Endothelial cell of umbilical vein (primary cell): ENCODE results near the gene NADK. TPM values are rescaled to one million over a fixed set of nuclear protein-coding genes. Genes with fewer than 3 reads are reported as not detected.

ENCODE experiments used
- BruUV-seq: library from RNA; stranded (reverse); fragments of 400-500 nt; replicated peaks from 2 replicates; lab custom pipeline; 2021; lab: Mats Ljungman, UMichigan
- CTCF ChIA-PET: fragments of 300-600, 350-600 bp; sonication (Branson Sonifier 250); formaldehyde crosslinking; loops from one replicate; lab custom pipeline; 2021; ENCODE audit warnings: antibody characterized with exemption, inconsistent platforms; lab: Charles Lee
- POLR2A ChIA-PET: fragments of 300-600, 350-600 bp; sonication (Branson Sonifier 250); formaldehyde crosslinking; loops from one replicate; lab custom pipeline; 2021; ENCODE audit warnings: antibody characterized with exemption, inconsistent platforms; lab: Charles Lee
- DNase-seq: peaks from one replicate; pipeline ENCODE4 v3.0.0-alpha.2; 2011; ENCODE audit warnings: low read depth, low spot score
- FAIRE-seq: peaks from 2 replicates; lab custom pipeline; 2011; peaks lifted over from hg19 to GRCh38; lab: Jason Lieb, UNC
- H2AFZ ChIP-seq: 2 replicates; pipeline ENCODE4 v1.6.0; 2012; ENCODE audit warnings: low read depth, low read length, control low read depth, inconsistent platforms
- H3K27ac ChIP-seq: 2 replicates; pipeline ENCODE4 v1.5.1; 2011; ENCODE audit warnings: low read depth, mild to moderate bottlenecking, control low read depth, low read length, moderate library complexity; ENCODE audit not compliant: insufficient read depth
- H3K27me3 ChIP-seq, 2 experiments: 2 replicates each; pipeline versions ENCODE4 v1.6.0 to v1.6.1; 2011; ENCODE audit warnings: low read length in 2 of 2, mixed read lengths in 1 of 2; ENCODE audit not compliant: control insufficient read depth in 2 of 2, insufficient read depth in 2 of 2
- H3K36me3 ChIP-seq, 2 experiments: 2 replicates in 1 of 2; 3 replicates in 1 of 2; pipeline ENCODE4 v1.5.1; 2011; ENCODE audit warnings: low read length in 2 of 2, mild to moderate bottlenecking in 1 of 2, moderate library complexity in 1 of 2; ENCODE audit not compliant: control insufficient read depth in 2 of 2, insufficient read depth in 2 of 2; ENCODE audit errors: extremely low read depth in 1 of 2
- H3K4me1 ChIP-seq: 3 replicates; pipeline ENCODE4 v1.5.1; 2011; ENCODE audit warnings: mild to moderate bottlenecking, low read length; ENCODE audit not compliant: control insufficient read depth, insufficient read depth; ENCODE audit errors: extremely low read depth
- H3K4me2 ChIP-seq: 2 replicates; pipeline ENCODE4 v1.6.1; 2011; ENCODE audit warnings: low read length, control low read depth, mixed read lengths; ENCODE audit not compliant: insufficient read depth
- H3K4me3 ChIP-seq, 3 experiments: fragments of 200-600 bp in 1 of 3; sonication (generic), shearing (Covaris generic) in 1 of 3; replicated peaks in 1 of 3; 2 replicates each; pipeline ENCODE4 v1.5.1; 2011 to 2016; ENCODE audit warnings: control low read depth in 3 of 3, low read length in 3 of 3, mild to moderate bottlenecking in 2 of 3, inconsistent platforms in 1 of 3, low read depth in 1 of 3, moderate library complexity in 1 of 3; ENCODE audit not compliant: insufficient read depth in 1 of 3
- H3K79me2 ChIP-seq: 2 replicates; pipeline ENCODE4 v1.6.0; 2012; ENCODE audit warnings: low read length, inconsistent platforms; ENCODE audit not compliant: control insufficient read depth, insufficient read depth
- H3K9ac ChIP-seq: replicated peaks from 2 replicates; pipeline ENCODE3; 2011; ENCODE audit warnings: low read length, control low read depth; ENCODE audit not compliant: insufficient read depth; ENCODE audit errors: extremely low read depth
- H3K9me1 ChIP-seq: replicated peaks from 3 replicates; pipeline ENCODE4 v1.6.0; 2011; ENCODE audit warnings: mild to moderate bottlenecking, low read length; ENCODE audit not compliant: control insufficient read depth, insufficient read depth; ENCODE audit errors: extremely low read depth
- H3K9me3 ChIP-seq: replicated peaks from 2 replicates; pipeline ENCODE4 v1.5.1; 2012; ENCODE audit warnings: low read length, inconsistent platforms; ENCODE audit not compliant: control insufficient read depth, insufficient read depth
- H4K20me1 ChIP-seq: replicated peaks from 2 replicates; pipeline ENCODE3; 2011; ENCODE audit warnings: mild to moderate bottlenecking, low read length; ENCODE audit not compliant: control insufficient read depth, insufficient read depth; ENCODE audit errors: extremely low read depth
- CTCF ChIP-seq, 2 donors: IDR thresholded peaks; 1 replicate in 1 of 2; 2 replicates in 1 of 2; pipeline ENCODE4 v1.5.1; 2011; ENCODE audit warnings: low read length in 2 of 2, mild to moderate bottlenecking in 2 of 2, moderate library complexity in 2 of 2, control low read depth in 1 of 2, inconsistent platforms in 1 of 2, low read depth in 1 of 2; ENCODE audit not compliant: insufficient read depth in 1 of 2; ENCODE audit errors: extremely low read depth in 1 of 2
- EZH2 ChIP-seq: IDR thresholded peaks from 2 replicates; pipeline ENCODE4 v1.6.1; 2012; ENCODE audit warnings: borderline replicate concordance, low read depth, mild to moderate bottlenecking, moderate library complexity, low read length, inconsistent platforms; ENCODE audit not compliant: severe bottlenecking
- FOS ChIP-seq: IDR thresholded peaks from 2 replicates; pipeline ENCODE4 v1.6.1; 2011; ENCODE audit warnings: mild to moderate bottlenecking, low read length, moderate library complexity, borderline replicate concordance; ENCODE audit not compliant: insufficient read depth
- GATA2 ChIP-seq: IDR thresholded peaks from 2 replicates; pipeline ENCODE4 v1.7.0; 2011; ENCODE audit warnings: low read depth, mild to moderate bottlenecking, moderate library complexity, mixed read lengths, low read length; ENCODE audit not compliant: insufficient read length, insufficient read depth
- JUN ChIP-seq: IDR thresholded peaks from 2 replicates; pipeline ENCODE4 v1.6.1; 2011; ENCODE audit warnings: borderline replicate concordance, low read depth; ENCODE audit not compliant: insufficient read length, insufficient read depth
- MAX ChIP-seq: IDR thresholded peaks from 2 replicates; pipeline ENCODE4 v1.6.1; 2011; ENCODE audit not compliant: insufficient read depth, insufficient read length
- MYC ChIP-seq: IDR thresholded peaks from one replicate; pipeline ENCODE4 v1.6.1; 2011; ENCODE audit warnings: mild to moderate bottlenecking, low read depth, low read length
- POLR2A ChIP-seq: IDR thresholded peaks from 2 replicates; pipeline ENCODE4 v1.6.1; 2012; ENCODE audit warnings: low read depth, mild to moderate bottlenecking, control low read depth, low read length
- POLR2AphosphoS5 ChIP-seq: IDR thresholded peaks from 2 replicates; pipeline ENCODE4 v1.6.1; 2012; ENCODE audit warnings: low read depth, mild to moderate bottlenecking, control low read depth, low read length, moderate library complexity; ENCODE audit not compliant: insufficient read depth
- dilution Hi-C: fragments of 300-500 bp; cut with MboI; formaldehyde crosslinking; loops from one replicate; pipeline ENCODE4 v1.15.0; 2019; ENCODE audit warnings: low sequenced_read_pairs; ENCODE audit not compliant: extremely low pct_ligation_motif_present
- intact Hi-C: fragments of 100-400 bp; cut with micrococcal nuclease; formaldehyde crosslinking; loops from one replicate; pipeline ENCODE4 v1.10.0; 2022
- polyA plus RNA-seq, 4 experiments: library from polyadenylated mRNA; depleted of rRNA in 3 of 4; stranded (reverse) in 3 of 4; unstranded in 1 of 4; fragments of >200 nt; gene quantifications; 2 replicates each; pipeline versions ENCODE4 v1.2.1 to v1.2.3, GENCODE V29; 2011 to 2012; ENCODE audit warnings: missing spikeins in 1 of 4
- total RNA-seq: library from RNA; stranded (reverse); gene quantifications from 2 replicates; pipeline ENCODE4 v1.2.3, GENCODE V29; 2021

Gene NADK
- total and polyA plus RNA-seq, 2 donors (not counting 3 experiments of a cell fraction or from before 2014, with no cell fraction given): 68.5 to 88.8 TPM

- H3K9me1 ChIP-seq: no peaks in the 10 kb centered on the region
- dilution Hi-C loops: no loop called here
- H3K79me2 ChIP-seq: peaks cover 3% of the 10 kb centered on the region
- H3K27ac ChIP-seq: no peak overlapping the region
- peaks cover 3% of the 10 kb centered on the region for H4K20me1 ChIP-seq
- H3K9me3 ChIP-seq: no peaks in the 10 kb centered on the region
- no peaks in the 10 kb centered on the region for H3K27me3 ChIP-seq
- H3K4me2 ChIP-seq: no peak overlapping the region
- POLR2A ChIA-PET: no interaction called here
- H3K4me1 ChIP-seq: peaks cover 13% of the 10 kb centered on the region
- CTCF ChIA-PET: interaction anchor here (1.5 kb wide), 1 partner anchor 120 kb away, joined by 4 read pairs; no protein-coding TSS in a partner anchor
- TSS peak; percentile 53 for BruUV-seq
- H3K4me3 ChIP-seq: no peak overlapping the region
- TF ChIP-seq CTCF (IDR thresholded peaks at IDR 0.05; ENCODE audit: extremely low read depth in 1 of 2, insufficient read depth in 1 of 2, low read depth in 1 of 2, low read length in 2 of 2) (no peak), POLR2AphosphoS5 (no peak), EZH2 (no peak), MYC (no peak), GATA2 (no peak), MAX (no peak), JUN (no peak), FOS (no peak), POLR2A (no peak)
- no peak overlapping the region for H3K9ac ChIP-seq
- H2AFZ ChIP-seq: no peak overlapping the region
- peaks cover 24 to 52% of the 10 kb centered on the region in 2 experiments for H3K36me3 ChIP-seq
- no peak for DNase-seq
- intact Hi-C loops: no loop called here
- no peak for FAIRE-seq
Observed at GRCh38 chr1:1785666-1786065, 7.4 kb upstream of the NADK start.
